K562 (cell line): ENCODE results near the gene PLD3. TPM values are rescaled to one million over a fixed set of nuclear protein-coding genes. Genes with fewer than 3 reads are reported as not detected.

Experiments
- ELF4 ChIP-seq: fragments of 450-650 bp; formaldehyde crosslinking; IDR thresholded peaks from 2 replicates; pipeline ENCODE4 v1.4.0; 2022; ENCODE audit warnings: missing genetic modification characterization
- ERF ChIP-seq: fragments of 450-650 bp; formaldehyde crosslinking; IDR thresholded peaks from 2 replicates; pipeline ENCODE4 v1.4.0; 2020; ENCODE audit warnings: mild to moderate bottlenecking, mixed read lengths
- FOXK2 ChIP-seq, 2 experiments: fragments of 450-650 bp; IDR thresholded peaks in 1 of 2; conservative IDR thresholded peaks in 1 of 2; 2 replicates each; pipeline ENCODE4 v1.6.1; 2016; ENCODE audit warnings: low read depth in 2 of 2, mild to moderate bottlenecking in 1 of 2
- POLR2AphosphoS5 ChIP-seq: IDR thresholded peaks from 2 replicates; pipeline ENCODE4 v1.6.1; 2011; ENCODE audit warnings: mild to moderate bottlenecking, low read depth, low read length, moderate library complexity; ENCODE audit not compliant: control insufficient read depth, insufficient read depth
- SLC30A9 ChIP-seq: fragments of 250-450 bp; sonication (Bioruptor Pico); IDR thresholded peaks from 2 replicates; pipeline ENCODE4 v1.8.0; 2022; ENCODE audit warnings: mild to moderate bottlenecking, moderate library complexity
- TAF15 ChIP-seq: fragments of 200-400 bp; formaldehyde crosslinking; IDR thresholded peaks from 2 replicates; pipeline ENCODE4 v1.6.1; 2017; ENCODE audit warnings: mild to moderate bottlenecking, low read depth, low read length, moderate library complexity
- ZFP36 ChIP-seq: fragments of 150-350 bp; IDR thresholded peaks from 2 replicates; pipeline ENCODE4 v1.6.1; 2018; ENCODE audit warnings: low read length, low read depth; ENCODE audit not compliant: partially characterized antibody
- polyA plus RNA-seq, 8 experiments: library from polyadenylated mRNA; depleted of rRNA in 4 of 8; stranded (reverse) in 5 of 8; unstranded in 3 of 8; fragments of >200 nt; fragmentation: Nextera tagmentation in 2 of 8; fragmentation: Illumina TruSeq in 1 of 8; extraction: Ambion mirVana in 2 of 8; extraction: Trizol in 1 of 8; gene quantifications; 2 replicates each; pipeline versions ENCODE4 v1.2.1 to v1.2.3, GENCODE V29; 2011 to 2014; ENCODE audit warnings: inconsistent platforms in 1 of 8, missing spikeins in 1 of 8
- total RNA-seq, 7 experiments: library from RNA; depleted of rRNA in 6 of 7; stranded (reverse); fragments of >200 nt in 6 of 7; fragmentation: Illumina TruSeq in 2 of 7; extraction: Trizol in 2 of 7; gene quantifications; 2 replicates each; pipeline versions ENCODE4 v1.2.1 to v1.2.3, GENCODE V29; 2011 to 2021; ENCODE audit warnings: low replicate concordance in 1 of 7
- TF ChIP-seq, protein P1 (sequence below), 2 experiments: fragments of 450-650 bp; formaldehyde crosslinking in 1 of 2; IDR thresholded peaks; 2 replicates each; pipeline versions ENCODE4 v1.4.0 to v1.6.1; 2014 to 2020; ENCODE audit warnings: mild to moderate bottlenecking in 2 of 2, borderline replicate concordance in 1 of 2, low read depth in 1 of 2
- TF ChIP-seq, protein P2 (sequence below): fragments of 450-650 bp; IDR thresholded peaks from 2 replicates; pipeline ENCODE4 v1.6.1; 2016; ENCODE audit warnings: low read depth

PLD3 gene
- total and polyA plus RNA-seq, 9 of the 15 experiments (the other 6 are each of a cell fraction or from before 2014, with no cell fraction given): 2.3 to 128 (median 72.7) TPM

GRCh38 chr19:40424637-40425449 lies 76.3 kb downstream of the PLD3 start (continued):
- TF ChIP-seq, protein P1, sequence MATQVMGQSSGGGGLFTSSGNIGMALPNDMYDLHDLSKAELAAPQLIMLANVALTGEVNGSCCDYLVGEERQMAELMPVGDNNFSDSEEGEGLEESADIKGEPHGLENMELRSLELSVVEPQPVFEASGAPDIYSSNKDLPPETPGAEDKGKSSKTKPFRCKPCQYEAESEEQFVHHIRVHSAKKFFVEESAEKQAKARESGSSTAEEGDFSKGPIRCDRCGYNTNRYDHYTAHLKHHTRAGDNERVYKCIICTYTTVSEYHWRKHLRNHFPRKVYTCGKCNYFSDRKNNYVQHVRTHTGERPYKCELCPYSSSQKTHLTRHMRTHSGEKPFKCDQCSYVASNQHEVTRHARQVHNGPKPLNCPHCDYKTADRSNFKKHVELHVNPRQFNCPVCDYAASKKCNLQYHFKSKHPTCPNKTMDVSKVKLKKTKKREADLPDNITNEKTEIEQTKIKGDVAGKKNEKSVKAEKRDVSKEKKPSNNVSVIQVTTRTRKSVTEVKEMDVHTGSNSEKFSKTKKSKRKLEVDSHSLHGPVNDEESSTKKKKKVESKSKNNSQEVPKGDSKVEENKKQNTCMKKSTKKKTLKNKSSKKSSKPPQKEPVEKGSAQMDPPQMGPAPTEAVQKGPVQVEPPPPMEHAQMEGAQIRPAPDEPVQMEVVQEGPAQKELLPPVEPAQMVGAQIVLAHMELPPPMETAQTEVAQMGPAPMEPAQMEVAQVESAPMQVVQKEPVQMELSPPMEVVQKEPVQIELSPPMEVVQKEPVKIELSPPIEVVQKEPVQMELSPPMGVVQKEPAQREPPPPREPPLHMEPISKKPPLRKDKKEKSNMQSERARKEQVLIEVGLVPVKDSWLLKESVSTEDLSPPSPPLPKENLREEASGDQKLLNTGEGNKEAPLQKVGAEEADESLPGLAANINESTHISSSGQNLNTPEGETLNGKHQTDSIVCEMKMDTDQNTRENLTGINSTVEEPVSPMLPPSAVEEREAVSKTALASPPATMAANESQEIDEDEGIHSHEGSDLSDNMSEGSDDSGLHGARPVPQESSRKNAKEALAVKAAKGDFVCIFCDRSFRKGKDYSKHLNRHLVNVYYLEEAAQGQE (IDR thresholded peaks at IDR 0.05; ENCODE audit: borderline replicate concordance): no peak
- TF ChIP-seq, protein P1 (CRISPR knock-in tag; IDR thresholded peaks at IDR 0.05; ENCODE audit: low read depth): 0 out of 2 replicates have a peak, but pooled peaks have one; percentile 45
- TF ChIP-seq FOXK2 (conservative IDR thresholded peaks at IDR 0.05 in 1 of 2, IDR thresholded peaks at IDR 0.05 in 1 of 2; ENCODE audit: low read depth in 2 of 2) (no peak), ELF4 (CRISPR knock-in tag) (peak; percentile 43; the same call in 1 of the 2 replicates), TAF15 (no peak), ZFP36 (no peak), ERF (CRISPR knock-in tag) (no peak), SLC30A9 (CRISPR knock-in tag) (no peak), POLR2AphosphoS5 (peak; percentile 17; the same call in 1 of the 2 replicates)
- TF ChIP-seq, protein P2, sequence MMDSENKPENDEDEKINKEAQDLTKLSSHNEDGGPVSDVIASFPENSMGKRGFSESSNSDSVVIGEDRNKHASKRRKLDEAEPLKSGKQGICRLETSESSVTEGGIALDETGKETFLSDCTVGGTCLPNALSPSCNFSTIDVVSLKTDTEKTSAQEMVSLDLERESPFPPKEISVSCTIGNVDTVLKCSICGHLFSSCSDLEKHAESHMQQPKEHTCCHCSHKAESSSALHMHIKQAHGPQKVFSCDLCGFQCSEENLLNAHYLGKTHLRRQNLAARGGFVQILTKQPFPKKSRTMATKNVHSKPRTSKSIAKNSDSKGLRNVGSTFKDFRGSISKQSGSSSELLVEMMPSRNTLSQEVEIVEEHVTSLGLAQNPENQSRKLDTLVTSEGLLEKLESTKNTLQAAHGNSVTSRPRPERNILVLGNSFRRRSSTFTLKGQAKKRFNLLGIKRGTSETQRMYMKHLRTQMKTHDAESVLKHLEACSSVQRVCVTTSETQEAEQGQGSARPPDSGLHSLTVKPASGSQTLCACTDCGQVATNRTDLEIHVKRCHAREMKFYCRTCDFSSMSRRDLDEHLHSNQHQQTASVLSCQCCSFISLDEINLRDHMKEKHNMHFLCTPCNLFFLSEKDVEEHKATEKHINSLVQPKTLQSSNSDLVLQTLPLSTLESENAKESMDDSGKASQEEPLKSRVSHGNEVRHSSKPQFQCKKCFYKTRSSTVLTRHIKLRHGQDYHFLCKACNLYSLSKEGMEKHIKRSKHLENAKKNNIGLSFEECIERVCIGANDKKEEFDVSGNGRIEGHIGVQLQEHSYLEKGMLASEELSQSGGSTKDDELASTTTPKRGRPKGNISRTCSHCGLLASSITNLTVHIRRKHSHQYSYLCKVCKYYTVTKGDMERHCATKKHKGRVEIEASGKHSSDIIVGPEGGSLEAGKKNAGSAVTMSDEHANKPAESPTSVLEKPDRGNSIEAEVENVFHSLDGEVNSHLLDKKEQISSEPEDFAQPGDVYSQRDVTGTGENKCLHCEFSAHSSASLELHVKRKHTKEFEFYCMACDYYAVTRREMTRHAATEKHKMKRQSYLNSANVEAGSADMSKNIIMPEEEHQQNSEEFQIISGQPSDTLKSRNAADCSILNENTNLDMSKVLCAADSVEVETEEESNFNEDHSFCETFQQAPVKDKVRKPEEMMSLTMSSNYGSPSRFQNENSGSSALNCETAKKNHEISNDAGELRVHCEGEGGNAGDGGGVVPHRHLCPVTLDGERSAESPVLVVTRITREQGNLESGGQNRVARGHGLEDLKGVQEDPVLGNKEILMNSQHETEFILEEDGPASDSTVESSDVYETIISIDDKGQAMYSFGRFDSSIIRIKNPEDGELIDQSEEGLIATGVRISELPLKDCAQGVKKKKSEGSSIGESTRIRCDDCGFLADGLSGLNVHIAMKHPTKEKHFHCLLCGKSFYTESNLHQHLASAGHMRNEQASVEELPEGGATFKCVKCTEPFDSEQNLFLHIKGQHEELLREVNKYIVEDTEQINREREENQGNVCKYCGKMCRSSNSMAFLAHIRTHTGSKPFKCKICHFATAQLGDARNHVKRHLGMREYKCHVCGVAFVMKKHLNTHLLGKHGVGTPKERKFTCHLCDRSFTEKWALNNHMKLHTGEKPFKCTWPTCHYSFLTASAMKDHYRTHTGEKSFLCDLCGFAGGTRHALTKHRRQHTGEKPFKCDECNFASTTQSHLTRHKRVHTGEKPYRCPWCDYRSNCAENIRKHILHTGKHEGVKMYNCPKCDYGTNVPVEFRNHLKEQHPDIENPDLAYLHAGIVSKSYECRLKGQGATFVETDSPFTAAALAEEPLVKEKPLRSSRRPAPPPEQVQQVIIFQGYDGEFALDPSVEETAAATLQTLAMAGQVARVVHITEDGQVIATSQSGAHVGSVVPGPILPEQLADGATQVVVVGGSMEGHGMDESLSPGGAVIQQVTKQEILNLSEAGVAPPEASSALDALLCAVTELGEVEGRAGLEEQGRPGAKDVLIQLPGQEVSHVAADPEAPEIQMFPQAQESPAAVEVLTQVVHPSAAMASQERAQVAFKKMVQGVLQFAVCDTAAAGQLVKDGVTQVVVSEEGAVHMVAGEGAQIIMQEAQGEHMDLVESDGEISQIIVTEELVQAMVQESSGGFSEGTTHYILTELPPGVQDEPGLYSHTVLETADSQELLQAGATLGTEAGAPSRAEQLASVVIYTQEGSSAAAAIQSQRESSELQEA: 0 out of 2 replicates have a peak, but pooled peaks have one; percentile 4
